SK-N-SH (cell line): Measurements from ENCODE around the gene TGM3.

Experiments used
- CTCF ChIP-seq: fragments of 200-600 bp; sonication (generic); IDR thresholded peaks from 2 replicates; pipeline ENCODE4 v1.6.1; 2017; ENCODE audit warnings: antibody characterized with exemption, mild to moderate bottlenecking, moderate library complexity
- ELF1 ChIP-seq: IDR thresholded peaks from 2 replicates; pipeline ENCODE4 v1.4.0; 2012
- EP300 ChIP-seq, 2 experiments: IDR thresholded peaks; 2 replicates each; pipeline versions ENCODE4 v1.4.0 to v1.6.1; 2012; ENCODE audit warnings: borderline replicate concordance in 1 of 2, low read depth in 1 of 2, low read length in 1 of 2
- EZH2phosphoT487 ChIP-seq: fragments of 200-600 bp; sonication (generic); IDR thresholded peaks from 2 replicates; pipeline ENCODE4 v1.6.1; 2017; ENCODE audit warnings: low read depth, mixed run types, mild to moderate bottlenecking, antibody characterized with exemption, moderate library complexity, borderline replicate concordance
- FOXJ3 ChIP-seq: sonication (generic); formaldehyde crosslinking; IDR thresholded peaks from 2 replicates; pipeline ENCODE4 v1.5.1; 2020; ENCODE audit warnings: mild to moderate bottlenecking, missing genetic modification reagents
- JUND ChIP-seq: IDR thresholded peaks from 2 replicates; pipeline ENCODE4 v1.4.0; 2012
- MAX ChIP-seq: IDR thresholded peaks from 2 replicates; pipeline ENCODE4 v1.4.0; 2012; ENCODE audit warnings: low read depth
- MEF2A ChIP-seq: IDR thresholded peaks from 2 replicates; pipeline ENCODE4 v1.4.0; 2012; ENCODE audit warnings: low read depth, borderline replicate concordance
- NFIC ChIP-seq: IDR thresholded peaks from 2 replicates; pipeline ENCODE4 v1.4.0; 2012; ENCODE audit warnings: borderline replicate concordance
- POLR2AphosphoS5 ChIP-seq: IDR thresholded peaks from 2 replicates; pipeline ENCODE4 v1.6.1; 2012; ENCODE audit warnings: low read depth, low read length
- RFX5 ChIP-seq: IDR thresholded peaks from 2 replicates; pipeline ENCODE4 v1.6.1; 2012; ENCODE audit warnings: mild to moderate bottlenecking, improper control_type of control experiment, low read length
- RXRA ChIP-seq: IDR thresholded peaks from 2 replicates; pipeline ENCODE4 v1.4.0; 2012; ENCODE audit warnings: low read depth, mild to moderate bottlenecking, borderline replicate concordance
- TAF1 ChIP-seq: IDR thresholded peaks from 2 replicates; pipeline ENCODE4 v1.6.1; 2012; ENCODE audit warnings: low read depth, mild to moderate bottlenecking, low read length, moderate library complexity, borderline replicate concordance
- USF2 ChIP-seq: fragments of 150-350 bp; IDR thresholded peaks from 2 replicates; pipeline ENCODE4 v1.6.1; 2017; ENCODE audit warnings: antibody characterized with exemption, low read length, low read depth, borderline replicate concordance

DNA sequence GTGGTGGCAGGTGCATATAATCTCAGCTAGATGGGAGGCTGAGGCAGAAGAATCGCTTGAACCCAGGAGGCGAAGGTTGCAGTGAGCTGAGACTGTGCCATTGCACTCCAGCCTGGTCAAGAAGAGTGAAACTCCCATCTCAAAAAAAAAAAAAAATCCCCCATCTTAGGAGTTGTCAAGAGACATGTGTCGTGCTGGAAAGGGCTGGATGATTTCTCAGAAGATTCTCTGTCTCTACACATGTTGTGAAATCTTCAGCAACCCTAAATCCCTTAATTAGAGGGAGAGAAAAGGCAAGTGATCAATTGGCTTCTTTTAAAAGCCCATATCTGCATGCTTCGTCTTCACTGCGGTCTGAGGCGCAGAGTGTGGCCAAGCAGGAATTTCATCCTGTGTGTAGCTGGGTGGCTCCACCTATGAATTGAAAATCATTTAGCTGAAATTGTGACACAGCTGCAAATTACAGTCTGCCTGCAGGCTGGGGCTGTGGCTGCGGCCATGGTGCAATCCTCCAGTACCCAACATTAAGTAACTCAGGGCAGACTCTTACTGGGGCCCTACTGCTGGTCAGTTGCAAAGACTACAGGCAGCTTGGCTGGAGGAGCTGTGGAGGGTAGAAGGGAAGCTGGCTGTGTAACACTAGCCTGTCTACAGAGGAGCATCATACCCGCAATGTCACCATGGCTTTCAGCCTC, 3.2 kb upstream of the TGM3 start:
- TF ChIP-seq CTCF = no peak
- no peak for TF ChIP-seq MAX
- no peak for TF ChIP-seq ELF1
- TF ChIP-seq POLR2AphosphoS5 = no peak
- no peak for TF ChIP-seq TAF1
- TF ChIP-seq USF2 = no peak
- TF ChIP-seq JUND = no peak
- TF ChIP-seq RFX5 = no peak
- no peak for TF ChIP-seq RXRA
- no peak for TF ChIP-seq EZH2phosphoT487
- no peak for TF ChIP-seq FOXJ3 (CRISPR knock-in tag)
- TF ChIP-seq NFIC = no peak
- no peak for TF ChIP-seq EP300 (IDR thresholded peaks at IDR 0.05; ENCODE audit: borderline replicate concordance in 1 of 2, low read depth in 1 of 2, low read length in 1 of 2)
- TF ChIP-seq MEF2A = no peak
